SU-DHL-6 (cell line): ENCODE measurements around the gene GNS.

Experiments
- CTCF ChIP-seq: fragments of 200-600 bp; sonication (generic); IDR thresholded peaks from one replicate; pipeline ENCODE4 v1.5.1; 2017; ENCODE audit warnings: antibody characterized with exemption, mild to moderate bottlenecking, low read length, moderate library complexity; ENCODE audit not compliant: insufficient read depth, poor library complexity, severe bottlenecking
- EZH2phosphoT487 ChIP-seq: fragments of 200-600 bp; sonication (generic), shearing (Covaris generic); conservative IDR thresholded peaks from 2 replicates; pipeline ENCODE4 v1.6.1; 2018; ENCODE audit warnings: mild to moderate bottlenecking, antibody characterized with exemption, low read length, moderate library complexity, mixed read lengths

GRCh38 chr12:64694130-64695040, 64.8 kb downstream of the GNS start:
- TF ChIP-seq CTCF (no peak), EZH2phosphoT487 (no peak)
